ENCODE measurements around the gene KLHL2.
"Not testable (repeated sequence)": the region's sequence is repeated elsewhere in the genome, so short reads cannot be mapped to it uniquely, and the experiment has no call there.

GRCh38 chr4:165238041-165238640 is 30.8 kb downstream of the KLHL2 start:
- not testable (repeated sequence) for TF ChIP-seq CTCF (IDR thresholded peaks at IDR 0.05 in 2 of 3, conservative IDR thresholded peaks at IDR 0.05 in 1 of 3; ENCODE audit: insufficient read depth in 2 of 3, low read depth in 1 of 3, low read length in 3 of 3); KDM1A (IDR thresholded peaks at IDR 0.05); SOX6 (IDR thresholded peaks at IDR 0.05); EP300 (IDR thresholded peaks at IDR 0.05; ENCODE audit: low read length); ZBTB26 (CRISPR knock-in tag; IDR thresholded peaks at IDR 0.05); FOXO4 (CRISPR knock-in tag; IDR thresholded peaks at IDR 0.05)
